Cortex of kidney (tissue), 1 donor: ENCODE results near the gene ZC3H11A.

Experiments
- DNase-seq: peaks from one replicate; lab custom pipeline; 2025; lab: John Stamatoyannopoulos, UW

Gene ZC3H11A

GRCh38 chr1:203842559-203842876, 47.1 kb downstream of the ZC3H11A start:
- no peak for DNase-seq

GRCh38 chr1:203843435-203843834, 48.0 kb downstream of the ZC3H11A start:
- no peak for DNase-seq
